Measurements from ENCODE around the gene DOCK4. TPM values are rescaled to one million over a fixed set of nuclear protein-coding genes. Genes with fewer than 3 reads are reported as not detected.

Gene DOCK4
- total RNA-seq, 4 donors from 2014 or later = 14.0 to 48.1 (median 30.9) TPM

DNA sequence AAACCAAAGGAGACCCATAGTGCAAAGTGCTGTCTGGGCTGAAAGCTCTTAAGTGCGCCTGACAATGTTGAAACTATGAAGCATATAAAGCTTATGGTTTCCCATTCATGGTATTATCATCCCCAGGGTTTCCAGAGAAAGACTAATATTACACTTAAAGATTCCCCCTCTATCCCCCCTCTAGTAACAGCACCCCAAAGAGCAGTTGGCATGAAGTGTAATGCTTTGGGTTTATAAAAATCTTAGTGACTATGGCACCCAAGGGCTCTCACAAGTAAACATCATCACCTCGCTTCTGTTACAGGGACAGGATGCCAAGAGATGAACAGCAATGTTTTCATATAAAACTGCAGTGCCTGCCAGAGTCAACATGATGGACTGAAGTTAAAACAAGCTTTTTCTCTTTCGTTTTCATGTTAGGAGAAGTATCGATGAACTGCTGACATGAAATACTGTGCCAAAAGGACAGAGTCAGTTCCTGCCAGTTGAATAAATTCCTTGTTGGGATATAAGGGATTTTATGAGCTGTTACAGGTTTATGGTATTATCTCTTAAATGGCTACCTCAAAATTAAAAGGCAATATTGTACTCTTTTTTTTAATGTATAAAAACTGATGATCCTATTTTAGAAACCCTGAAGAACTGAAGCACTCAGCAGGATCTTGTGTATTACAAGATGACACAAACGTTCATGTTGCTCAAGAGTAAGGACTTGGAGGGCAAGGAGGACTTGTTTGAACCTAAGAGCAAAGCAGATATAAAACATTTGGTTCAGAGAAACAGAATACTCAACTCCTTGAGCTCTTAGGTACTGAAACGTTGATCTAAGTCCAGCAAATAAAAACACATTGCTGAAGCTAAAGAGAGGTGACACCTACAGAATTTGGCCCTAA is 440.2 kb downstream of the DOCK4 start:
- Histone ChIP-seq H3K4me3 (replicated peaks in 1 of 3) (no peak overlapping the region), H3K27ac (no peak overlapping the region), H3K9me3 (no peaks in the 10 kb centered on the region), H3K27me3 (no peaks in the 10 kb centered on the region), H3K36me3 (no peaks in the 10 kb centered on the region), H3K4me1 (no peaks in the 10 kb centered on the region)
- WGBS, 2 donors = 54 to 57% methylated on average over 6 of the region's 6 CpGs
- intact Hi-C loops (cut with DNase I) = loop anchor here (10.0 kb wide), 1 partner anchor 649 kb away; no protein-coding TSS in a partner anchor
- TF ChIP-seq POLR2A (IDR thresholded peaks at IDR 0.05) (no peak), CTCF (IDR thresholded peaks at IDR 0.05) (no peak)
- no peak for DNase-seq

DNA sequence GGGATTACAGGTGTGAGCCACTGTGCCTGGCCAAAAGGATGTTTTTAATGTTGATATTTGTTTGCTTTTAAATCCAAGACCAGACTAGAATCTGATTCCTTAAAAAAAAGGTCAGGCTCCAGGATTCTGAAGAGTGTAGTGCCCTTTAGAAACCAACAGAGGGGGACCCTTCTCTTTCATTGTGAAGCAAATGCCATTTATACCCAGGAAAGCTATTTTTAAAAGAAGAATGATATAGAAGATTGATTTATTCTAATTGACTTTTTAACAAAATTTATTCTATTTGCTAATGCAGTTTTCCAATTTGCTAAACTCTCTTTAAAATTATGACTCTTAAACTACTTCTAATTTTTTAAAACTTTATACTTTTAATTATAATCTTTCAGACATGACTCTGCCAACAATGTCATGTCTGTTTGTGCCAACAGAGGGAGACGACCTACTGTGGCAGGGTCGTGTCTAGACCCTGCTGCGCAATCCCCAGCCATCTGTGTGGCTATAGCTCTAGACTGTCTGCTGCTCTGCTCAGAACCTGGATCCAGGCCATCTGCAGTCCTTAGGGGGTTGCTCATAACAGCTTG is 442.9 kb downstream of the DOCK4 start:
- Histone ChIP-seq H3K9me3 (no peaks in the 10 kb centered on the region), H3K4me3 (replicated peaks in 1 of 3) (no peak overlapping the region), H3K27me3 (no peaks in the 10 kb centered on the region), H3K27ac (no peak overlapping the region), H3K4me1 (no peaks in the 10 kb centered on the region), H3K36me3 (no peaks in the 10 kb centered on the region)
- 31 to 39% methylated on average over 3 of the region's 3 CpGs for WGBS, 2 donors
- TF ChIP-seq POLR2A (IDR thresholded peaks at IDR 0.05) (no peak), CTCF (IDR thresholded peaks at IDR 0.05) (peak in 4 of 6 experiments; percentile 8 to 60 (median 57))
- no peak for DNase-seq
- intact Hi-C loops (cut with DNase I) = loop anchor here (10.0 kb wide), 1 partner anchor 651 kb away; no protein-coding TSS in a partner anchor

- no peaks in the 10 kb centered on the region for H3K27me3 ChIP-seq
- intact Hi-C loops (cut with DNase I) = loop anchor here (10.0 kb wide), 1 partner anchor 652 kb away; no protein-coding TSS in a partner anchor
- no peaks in the 10 kb centered on the region for H3K36me3 ChIP-seq
- H3K4me3 ChIP-seq (replicated peaks in 1 of 3) = no peak overlapping the region
- no peaks in the 10 kb centered on the region for H3K4me1 ChIP-seq
- DNase-seq = no peak
- no peaks in the 10 kb centered on the region for H3K9me3 ChIP-seq
- no peak overlapping the region for H3K27ac ChIP-seq
- TF ChIP-seq POLR2A (IDR thresholded peaks at IDR 0.05) (no peak), CTCF (IDR thresholded peaks at IDR 0.05) (no peak)
- 82 to 88% methylated on average over 5 of the region's 5 CpGs for WGBS, 2 donors
These were observed 443.4 kb downstream of the DOCK4 start for GRCh38 chr7:111762799-111763198.

GRCh38 chr7:111762211-111762610 is 444.0 kb downstream of the DOCK4 start:
- Histone ChIP-seq H3K4me3 (replicated peaks in 1 of 3) (no peak overlapping the region), H3K9me3 (no peaks in the 10 kb centered on the region), H3K4me1 (no peaks in the 10 kb centered on the region), H3K36me3 (no peaks in the 10 kb centered on the region), H3K27ac (no peak overlapping the region), H3K27me3 (no peaks in the 10 kb centered on the region)
- TF ChIP-seq CTCF (IDR thresholded peaks at IDR 0.05) = no peak
- TF ChIP-seq POLR2A (IDR thresholded peaks at IDR 0.05) = no peak
- intact Hi-C loops (cut with DNase I) = loop anchor here (10.0 kb wide), 1 partner anchor 653 kb away; no protein-coding TSS in a partner anchor
- DNase-seq = no peak

GRCh38 chr7:111760043-111760442 is 446.2 kb downstream of the DOCK4 start:
- TF ChIP-seq POLR2A (IDR thresholded peaks at IDR 0.05) (no peak), CTCF (IDR thresholded peaks at IDR 0.05) (no peak)
- Histone ChIP-seq H3K27me3 (no peaks in the 10 kb centered on the region), H3K36me3 (no peaks in the 10 kb centered on the region), H3K4me1 (peaks cover 0 to 8% of the 10 kb centered on the region in 2 donors), H3K4me3 (replicated peaks in 1 of 3) (no peak overlapping the region), H3K9me3 (no peaks in the 10 kb centered on the region), H3K27ac (no peak overlapping the region)
- intact Hi-C loops (cut with DNase I) = loop anchor here (10.0 kb wide), 1 partner anchor 655 kb away; no protein-coding TSS in a partner anchor
- WGBS, 2 donors = 73 to 81% methylated on average over 8 of the region's 8 CpGs
- no peak for DNase-seq

Measured in thyroid gland (tissue), 4 donors.